ENCODE data around the gene SLC49A3. TPM values are rescaled to one million over a fixed set of nuclear protein-coding genes. Genes with fewer than 3 reads are reported as not detected.

Gene SLC49A3
- total RNA-seq, 1 experiment from 2014 or later, result 6.9 TPM

GRCh38 chr4:675980-676870, 12.7 kb downstream of the SLC49A3 start:
- Histone ChIP-seq H3K79me1 (ENCODE audit: insufficient read depth, low read depth, low read length, poor library complexity, severe bottlenecking) (peaks cover 3% of the 10 kb centered on the region), H3K23me2 (ENCODE audit: insufficient read length, low read depth, low read length, poor library complexity, severe bottlenecking) (peaks cover 20% of the 10 kb centered on the region), H4K5ac (ENCODE audit: insufficient read length, low read depth, low read length) (no peak overlapping the region), H2BK120ac (ENCODE audit: low read depth, low read length, poor library complexity, severe bottlenecking) (no peak overlapping the region), H4K20me1 (ENCODE audit: control insufficient read depth, insufficient read depth, insufficient read length) (peaks cover 4% of the 10 kb centered on the region), H2BK20ac (ENCODE audit: low read depth, low read length, poor library complexity, severe bottlenecking) (no peak overlapping the region), H3K79me2 (ENCODE audit: insufficient read depth, low read length) (peaks cover 5% of the 10 kb centered on the region; the same call in 1 of the 2 replicates), H3K4ac (ENCODE audit: low read depth, low read length) (no peak overlapping the region), H3K27me3 (ENCODE audit: insufficient read depth, low read length) (no peaks in the 10 kb centered on the region), H3K4me1 (ENCODE audit: insufficient read depth, low read length) (0 out of 2 replicates have a peak, but pooled peaks cover 3% of the 10 kb centered on the region), H2BK12ac (ENCODE audit: insufficient read length, low read depth, low read length) (no peak overlapping the region), H3K9me3 (ENCODE audit: control insufficient read depth, low read depth, low read length) (no peaks in the 10 kb centered on the region), H3K18ac (ENCODE audit: insufficient read length, low read depth, low read length) (no peak overlapping the region), H3K14ac (ENCODE audit: insufficient read depth, low read length) (no peak overlapping the region), H2AFZ (ENCODE audit: low read length) (no peak overlapping the region), H2BK15ac (ENCODE audit: low read depth, low read length) (no peak overlapping the region), H3K9ac (ENCODE audit: extremely low read depth, insufficient read length, low read length) (no peak overlapping the region), H2BK5ac (ENCODE audit: insufficient read length, low read length) (no peak overlapping the region), H4K8ac (replicated peaks; ENCODE audit: insufficient read length, low read depth, low read length) (no peak overlapping the region), H2AK5ac (ENCODE audit: insufficient read length, low read length) (no peak overlapping the region), H3K27ac (ENCODE audit: insufficient read length, low read depth, low read length) (no peak overlapping the region), H3K4me2 (ENCODE audit: insufficient read depth, insufficient read length, low read length) (no peak overlapping the region), H3K23ac (ENCODE audit: insufficient read length, low read depth, low read length) (no peak overlapping the region), H4K91ac (ENCODE audit: insufficient read length, low read depth, low read length) (no peak overlapping the region), H3T11ph (ENCODE audit: low read length) (no peak overlapping the region), H3K56ac (ENCODE audit: insufficient read length, low read depth, low read length) (no peak overlapping the region)
- Mint-ChIP-seq H3K36me3 (ENCODE audit: insufficient read depth in 1 of 3, low read depth in 3 of 3) (peaks cover 16 to 23% (median 23%) of the 10 kb centered on the region in 3 experiments), H3K27ac (no peak overlapping the region), H3K4me1 (peaks cover 6 to 18% of the 10 kb centered on the region in 2 experiments), H3K4me3 (peak overlapping the region; percentile 44 to 93; a peak in 4 of 5 replicates), H3K9me3 (no peaks in the 10 kb centered on the region; a peak in 1 of 5 replicates), H3K27me3 (ENCODE audit: low read depth) (peaks cover 11% of the 10 kb centered on the region)
- no CpG with 5 or more reads among the region's 19 CpGs for WGBS (ENCODE audit: extremely low coverage, insufficient read length, low lambda C conversion rate)
- peak; percentile 29 for DNase-seq
- TF ChIP-seq CTCF (conservative IDR thresholded peaks at IDR 0.05), result no peak
